SHP77 (cell line): ENCODE results near the gene SRSF3.
A peak's percentile ranks its signal among the peaks of the same experiment; 100 is the strongest.
"Not testable (repeated sequence)": the region's sequence is repeated elsewhere in the genome, so short reads cannot be mapped to it uniquely, and the experiment has no call there.

Experiments used
- DNase-seq, 2 experiments: peaks; one replicate each; lab custom pipeline; 2025; lab: John Stamatoyannopoulos, UW

The SRSF3 gene

GRCh38 chr6:36605143-36605542, 11.0 kb downstream of the SRSF3 start:
- DNase-seq, result no peak

GRCh38 chr6:36605560-36606391, 11.6 kb downstream of the SRSF3 start:
- peak in 1 of 2 experiments; percentile 6 for DNase-seq

GRCh38 chr6:36607305-36607682, 13.1 kb downstream of the SRSF3 start:
- not testable (repeated sequence) for DNase-seq

- DNase-seq, result no peak
Measured at GRCh38 chr6:36607683-36608386, 13.7 kb downstream of the SRSF3 start.

GRCh38 chr6:36608788-36609563, 14.8 kb downstream of the SRSF3 start:
- DNase-seq, result no peak

GRCh38 chr6:36609582-36609981, 15.4 kb downstream of the SRSF3 start:
- DNase-seq, result no peak

GRCh38 chr6:36610041-36610955, 16.1 kb downstream of the SRSF3 start:
- DNase-seq, result no peak

- DNase-seq, result no peak
Measured at GRCh38 chr6:36610956-36611336, 16.8 kb downstream of the SRSF3 start.

- DNase-seq, result not testable (repeated sequence)
Measured at GRCh38 chr6:36611679-36612078, 17.5 kb downstream of the SRSF3 start.

- DNase-seq, result no peak
Measured at GRCh38 chr6:36612101-36612625, 18.0 kb downstream of the SRSF3 start.

- DNase-seq, result no peak
Measured at GRCh38 chr6:36613200-36613995, 19.2 kb downstream of the SRSF3 start.

- peak; percentile 16 to 24 for DNase-seq
Measured at GRCh38 chr6:36615018-36615761, 21.0 kb downstream of the SRSF3 start.

GRCh38 chr6:36616893-36617521, 22.8 kb downstream of the SRSF3 start:
- peak; percentile 62 to 71 for DNase-seq

GRCh38 chr6:36618366-36619355, 24.5 kb downstream of the SRSF3 start:
- DNase-seq, result no peak

- DNase-seq, result no peak
Measured at GRCh38 chr6:36621371-36621855, 27.3 kb downstream of the SRSF3 start.

- no peak for DNase-seq
Measured at GRCh38 chr6:36622901-36623546, 28.9 kb downstream of the SRSF3 start.
